Suprapubic skin (tissue), 4 donors: ENCODE results near the gene COL23A1.

Experiments used
- EP300 ChIP-seq: sonication (generic); formaldehyde crosslinking; IDR thresholded peaks from one replicate; pipeline ENCODE4 v1.6.1; 2017; ENCODE audit warnings: antibody characterized with exemption
- POLR2A ChIP-seq, 2 donors: fragments of 450-650 bp; IDR thresholded peaks; one replicate each; pipeline ENCODE4 v1.6.1; 2017; ENCODE audit warnings: antibody characterized with exemption in 2 of 2, mild to moderate bottlenecking in 2 of 2, moderate library complexity in 2 of 2
- POLR2AphosphoS5 ChIP-seq, 3 donors: sonication (generic); formaldehyde crosslinking; IDR thresholded peaks; one replicate each; pipeline ENCODE4 v1.6.1; 2017; ENCODE audit warnings: antibody characterized with exemption in 3 of 3
- TF ChIP-seq, protein P1 (sequence below), 2 donors: fragments of 200-600 bp in 1 of 2; fragments of 450-650 bp in 1 of 2; sonication (generic) in 1 of 2; IDR thresholded peaks; one replicate each; pipeline ENCODE4 v1.5.1; 2016 to 2019; ENCODE audit warnings: antibody characterized with exemption in 2 of 2, mild to moderate bottlenecking in 1 of 2, moderate library complexity in 1 of 2

- TF ChIP-seq, protein P1, sequence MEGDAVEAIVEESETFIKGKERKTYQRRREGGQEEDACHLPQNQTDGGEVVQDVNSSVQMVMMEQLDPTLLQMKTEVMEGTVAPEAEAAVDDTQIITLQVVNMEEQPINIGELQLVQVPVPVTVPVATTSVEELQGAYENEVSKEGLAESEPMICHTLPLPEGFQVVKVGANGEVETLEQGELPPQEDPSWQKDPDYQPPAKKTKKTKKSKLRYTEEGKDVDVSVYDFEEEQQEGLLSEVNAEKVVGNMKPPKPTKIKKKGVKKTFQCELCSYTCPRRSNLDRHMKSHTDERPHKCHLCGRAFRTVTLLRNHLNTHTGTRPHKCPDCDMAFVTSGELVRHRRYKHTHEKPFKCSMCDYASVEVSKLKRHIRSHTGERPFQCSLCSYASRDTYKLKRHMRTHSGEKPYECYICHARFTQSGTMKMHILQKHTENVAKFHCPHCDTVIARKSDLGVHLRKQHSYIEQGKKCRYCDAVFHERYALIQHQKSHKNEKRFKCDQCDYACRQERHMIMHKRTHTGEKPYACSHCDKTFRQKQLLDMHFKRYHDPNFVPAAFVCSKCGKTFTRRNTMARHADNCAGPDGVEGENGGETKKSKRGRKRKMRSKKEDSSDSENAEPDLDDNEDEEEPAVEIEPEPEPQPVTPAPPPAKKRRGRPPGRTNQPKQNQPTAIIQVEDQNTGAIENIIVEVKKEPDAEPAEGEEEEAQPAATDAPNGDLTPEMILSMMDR (IDR thresholded peaks at IDR 0.05) = no peak
- TF ChIP-seq POLR2A (IDR thresholded peaks at IDR 0.05) (no peak), POLR2AphosphoS5 (IDR thresholded peaks at IDR 0.05) (no peak), EP300 (no peak)
These were observed 75.3 kb downstream of the COL23A1 start for GRCh38 chr5:178514851-178515418.
